ENCODE data around the gene CCDC194. TPM values are rescaled to one million over a fixed set of nuclear protein-coding genes. Genes with fewer than 3 reads are reported as not detected.

CCDC194 gene
- total and polyA plus RNA-seq, 2 of the 13 experiments (the other 11 are each of a cell fraction or from before 2014, with no cell fraction given): 0.13 to 0.21 TPM

- TF ChIP-seq SNAPC2 (CRISPR knock-in tag; IDR thresholded peaks at IDR 0.05) (no peak; the same call in 1 of the 2 replicates), SIN3B (IDR thresholded peaks at IDR 0.05; ENCODE audit: low read length) (no peak), ZFY (CRISPR knock-in tag; IDR thresholded peaks at IDR 0.05) (peak; percentile 58; the same call in 1 of the 2 replicates), ZSCAN22 (CRISPR knock-in tag; IDR thresholded peaks at IDR 0.05) (no peak), PAXIP1 (CRISPR knock-in tag; conservative IDR thresholded peaks at IDR 0.05) (peak; percentile 35), ZNF207 (IDR thresholded peaks at IDR 0.05; ENCODE audit: borderline replicate concordance) (no peak), ZNF761 (CRISPR knock-in tag; conservative IDR thresholded peaks at IDR 0.05) (0 out of 2 replicates have a peak, but pooled peaks have one; percentile 35), IKZF5 (CRISPR knock-in tag; IDR thresholded peaks at IDR 0.05) (0 out of 2 replicates have a peak, but pooled peaks have one; percentile 43), U2AF1 (optimal IDR thresholded peaks at IDR 0.05; ENCODE audit: low read depth, low read length) (no peak), ZNF576 (CRISPR knock-in tag; IDR thresholded peaks at IDR 0.05) (no peak; the same call in 1 of the 2 replicates), HES4 (CRISPR knock-in tag; IDR thresholded peaks at IDR 0.05; ENCODE audit: borderline replicate concordance) (peak; percentile 51; the same call in 1 of the 2 replicates), ARNTL (CRISPR knock-in tag; IDR thresholded peaks at IDR 0.05) (peak; percentile 90), CERS6 (CRISPR knock-in tag; IDR thresholded peaks at IDR 0.05) (no peak), E2F2 (CRISPR knock-in tag; IDR thresholded peaks at IDR 0.05; ENCODE audit: borderline replicate concordance) (peak; percentile 62; the same call in 1 of the 2 replicates), CTCF (CRISPR knock-in tag; IDR thresholded peaks at IDR 0.05) (peak; percentile 6; the same call in 1 of the 2 replicates), E2F5 (CRISPR knock-in tag; conservative IDR thresholded peaks at IDR 0.05) (0 out of 2 replicates have a peak, but pooled peaks have one; percentile 40)
Measured at GRCh38 chr19:17419621-17420474, 25.9 kb upstream of the CCDC194 start, which contains the start of gene MVB12A (continued).
